IPS DF 4.7 (cell line): ENCODE data around the gene EPHB1.

ENCODE experiments used
- DNase-seq: peaks from one replicate; pipeline ENCODE4 v3.0.0-alpha.2; 2013; ENCODE audit warnings: low spot score; ENCODE audit errors: extremely low read depth

EPHB1 gene

DNA sequence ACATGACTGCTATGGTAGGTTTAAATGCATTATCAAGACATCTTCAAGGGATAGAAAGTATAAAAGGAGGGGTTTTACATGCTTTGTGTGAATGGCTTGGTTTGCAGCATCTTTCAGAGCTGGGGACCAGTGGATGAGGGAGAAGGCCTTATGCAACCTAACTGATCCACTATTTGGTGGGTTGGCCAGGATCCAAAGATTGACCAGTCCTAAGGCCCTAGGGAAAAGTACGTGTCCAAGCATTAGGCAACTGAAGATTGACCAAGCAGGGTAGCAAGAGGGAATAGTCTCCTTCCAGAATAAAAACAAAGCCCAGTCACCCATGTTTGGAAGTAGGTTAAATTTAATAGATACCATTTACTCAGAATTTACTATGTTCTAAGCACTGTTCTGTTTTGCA lies 509.3 kb downstream of the EPHB1 start:
- DNase-seq = no peak
